Activated T-helper 17 cell treated with anti-CD3 and anti-CD28 coated beads, Interleukin-2, amount 50 U/mL, for 72 hours (primary cell): ENCODE measurements around the gene NUMA1. TPM values are rescaled to one million over a fixed set of nuclear protein-coding genes. Genes with fewer than 3 reads are reported as not detected.

Experiments
- ATAC-seq: fragments of 150-1000 bp; cut with Tn5 transposase; replicated peaks from 2 replicates; pipeline ENCODE4 v1.10.0; 2021; ENCODE audit warnings: mild to moderate bottlenecking, moderate library complexity
- H3K27ac Mint-ChIP-seq: one replicate; pipeline ENCODE4 v1.8.0; 2022; ENCODE audit warnings: mixed read lengths
- H3K27me3 Mint-ChIP-seq: one replicate; pipeline ENCODE4 v1.8.0; 2022; ENCODE audit warnings: mixed read lengths
- H3K36me3 Mint-ChIP-seq: one replicate; pipeline ENCODE4 v1.8.0; 2022; ENCODE audit warnings: low read depth, mild to moderate bottlenecking, mixed read lengths
- H3K4me1 Mint-ChIP-seq: one replicate; pipeline ENCODE4 v1.8.0; 2022; ENCODE audit warnings: mixed read lengths
- H3K4me3 Mint-ChIP-seq: one replicate; pipeline ENCODE4 v1.8.0; 2022; ENCODE audit warnings: mild to moderate bottlenecking, mixed read lengths
- H3K9me3 Mint-ChIP-seq: one replicate; pipeline ENCODE4 v1.8.0; 2022; ENCODE audit warnings: mixed read lengths
- total RNA-seq, 2 donors: library from RNA; stranded (reverse); gene quantifications; one replicate each; pipeline ENCODE4 v1.2.3, GENCODE V29; 2022

NUMA1 gene
- total RNA-seq, 2 donors from 2014 or later = 179 to 277 TPM

GRCh38 chr11:72061739-72062396 lies 18.5 kb downstream of the NUMA1 start:
- Mint-ChIP-seq H3K36me3 (peaks cover 58% of the 10 kb centered on the region), H3K27me3 (no peaks in the 10 kb centered on the region)

GRCh38 chr11:72058416-72059034 lies 21.8 kb downstream of the NUMA1 start:
- Mint-ChIP-seq H3K27me3 (no peaks in the 10 kb centered on the region), H3K4me3 (no peak overlapping the region), H3K4me1 (peaks cover 5% of the 10 kb centered on the region), H3K36me3 (peaks cover 49% of the 10 kb centered on the region), H3K9me3 (no peaks in the 10 kb centered on the region), H3K27ac (no peak overlapping the region)
- ATAC-seq = no peak

More at GRCh38 chr11:72061739-72062396, 18.5 kb downstream of the NUMA1 start:
- H3K27ac Mint-ChIP-seq = no peak overlapping the region
- H3K4me1 Mint-ChIP-seq = no peaks in the 10 kb centered on the region
- no peak overlapping the region for H3K4me3 Mint-ChIP-seq
- ATAC-seq = no peak
- H3K9me3 Mint-ChIP-seq = no peaks in the 10 kb centered on the region

GRCh38 chr11:72048766-72049460 lies 31.4 kb downstream of the NUMA1 start:
- H3K4me3 Mint-ChIP-seq = no peak overlapping the region
- H3K36me3 Mint-ChIP-seq = peaks cover 27% of the 10 kb centered on the region
- peaks cover 2% of the 10 kb centered on the region for H3K4me1 Mint-ChIP-seq
- no peak overlapping the region for H3K27ac Mint-ChIP-seq
- no peaks in the 10 kb centered on the region for H3K27me3 Mint-ChIP-seq
- H3K9me3 Mint-ChIP-seq = no peaks in the 10 kb centered on the region
- no peak for ATAC-seq

- ATAC-seq = no peak
- Mint-ChIP-seq H3K36me3 (peaks cover 34% of the 10 kb centered on the region), H3K4me3 (no peak overlapping the region), H3K27me3 (no peaks in the 10 kb centered on the region), H3K4me1 (peaks cover 18% of the 10 kb centered on the region), H3K9me3 (no peaks in the 10 kb centered on the region), H3K27ac (peak overlapping the region; percentile 33)
Measured at GRCh38 chr11:72045849-72046248, 34.5 kb downstream of the NUMA1 start.

- no peak overlapping the region for H3K27ac Mint-ChIP-seq
- H3K4me3 Mint-ChIP-seq = no peak overlapping the region
- H3K4me1 Mint-ChIP-seq = peaks cover 18% of the 10 kb centered on the region
- peaks cover 11% of the 10 kb centered on the region for H3K36me3 Mint-ChIP-seq
- no peaks in the 10 kb centered on the region for H3K9me3 Mint-ChIP-seq
- H3K27me3 Mint-ChIP-seq = no peaks in the 10 kb centered on the region
- ATAC-seq = no peak
Measured at GRCh38 chr11:72042064-72042745, 38.1 kb downstream of the NUMA1 start.

GRCh38 chr11:72041364-72042063 lies 38.8 kb downstream of the NUMA1 start:
- ATAC-seq = peak; percentile 45
- peaks cover 17% of the 10 kb centered on the region for H3K36me3 Mint-ChIP-seq
- H3K9me3 Mint-ChIP-seq = no peaks in the 10 kb centered on the region
- H3K27me3 Mint-ChIP-seq = no peaks in the 10 kb centered on the region
- H3K27ac Mint-ChIP-seq = no peak overlapping the region
- no peak overlapping the region for H3K4me3 Mint-ChIP-seq
- peaks cover 23% of the 10 kb centered on the region for H3K4me1 Mint-ChIP-seq

GRCh38 chr11:72040491-72041363 lies 39.6 kb downstream of the NUMA1 start:
- Mint-ChIP-seq H3K4me1 (peaks cover 28% of the 10 kb centered on the region), H3K27ac (no peak overlapping the region), H3K4me3 (no peak overlapping the region), H3K9me3 (no peaks in the 10 kb centered on the region), H3K27me3 (no peaks in the 10 kb centered on the region), H3K36me3 (peaks cover 25% of the 10 kb centered on the region)
- peak; percentile 78 for ATAC-seq

- H3K36me3 Mint-ChIP-seq = peaks cover 33% of the 10 kb centered on the region
- no peak overlapping the region for H3K4me3 Mint-ChIP-seq
- ATAC-seq = peak; percentile 0
- no peaks in the 10 kb centered on the region for H3K27me3 Mint-ChIP-seq
- no peaks in the 10 kb centered on the region for H3K9me3 Mint-ChIP-seq
- H3K27ac Mint-ChIP-seq = no peak overlapping the region
- peaks cover 31% of the 10 kb centered on the region for H3K4me1 Mint-ChIP-seq
Measured at GRCh38 chr11:72039856-72040401, 40.4 kb downstream of the NUMA1 start.

- Mint-ChIP-seq H3K27ac (no peak overlapping the region), H3K4me1 (peaks cover 31% of the 10 kb centered on the region), H3K4me3 (no peak overlapping the region), H3K36me3 (peaks cover 39% of the 10 kb centered on the region), H3K27me3 (no peaks in the 10 kb centered on the region), H3K9me3 (no peaks in the 10 kb centered on the region)
- no peak for ATAC-seq
Measured at GRCh38 chr11:72039031-72039855, 41.1 kb downstream of the NUMA1 start.

- Mint-ChIP-seq H3K36me3 (peaks cover 46% of the 10 kb centered on the region), H3K27me3 (no peaks in the 10 kb centered on the region), H3K27ac (no peak overlapping the region), H3K9me3 (no peaks in the 10 kb centered on the region), H3K4me3 (no peak overlapping the region), H3K4me1 (peaks cover 27% of the 10 kb centered on the region)
- no peak for ATAC-seq
Measured at GRCh38 chr11:72038491-72038890, 41.9 kb downstream of the NUMA1 start.

- peaks cover 54% of the 10 kb centered on the region for H3K36me3 Mint-ChIP-seq
- H3K4me3 Mint-ChIP-seq = peak overlapping the region; percentile 53
- ATAC-seq = no peak
- no peaks in the 10 kb centered on the region for H3K27me3 Mint-ChIP-seq
- H3K4me1 Mint-ChIP-seq = peaks cover 24% of the 10 kb centered on the region
- H3K9me3 Mint-ChIP-seq = no peaks in the 10 kb centered on the region
- no peak overlapping the region for H3K27ac Mint-ChIP-seq
Measured at GRCh38 chr11:72037554-72038311, 42.6 kb downstream of the NUMA1 start.

GRCh38 chr11:72036687-72037086 lies 43.7 kb downstream of the NUMA1 start:
- H3K4me1 Mint-ChIP-seq = peaks cover 14% of the 10 kb centered on the region
- H3K4me3 Mint-ChIP-seq = peak overlapping the region; percentile 53
- no peak for ATAC-seq
- H3K36me3 Mint-ChIP-seq = peaks cover 54% of the 10 kb centered on the region
- no peaks in the 10 kb centered on the region for H3K9me3 Mint-ChIP-seq
- no peaks in the 10 kb centered on the region for H3K27me3 Mint-ChIP-seq
- H3K27ac Mint-ChIP-seq = peak overlapping the region; percentile 77
